ENCODE measurements around the gene RFNG. TPM values are rescaled to one million over a fixed set of nuclear protein-coding genes. Genes with fewer than 3 reads are reported as not detected.

The RFNG gene
- total and polyA plus RNA-seq, 7 donors = 27.1 to 40.7 (median 31.2) TPM

GRCh38 chr17:82083533-82084359 is 32.1 kb upstream of the RFNG start:
- no peak for ATAC-seq
- peaks cover 7 to 99% of the 10 kb centered on the region in 2 donors for H3K36me3 ChIP-seq (ENCODE audit: insufficient read depth in 1 of 2, low read depth in 1 of 2)
- H3K27ac ChIP-seq = no peak overlapping the region
- no peak for TF ChIP-seq CTCF (IDR thresholded peaks at IDR 0.05)
- DNase-seq = peak in 1 of 2 donors; percentile 53
- H3K4me3 ChIP-seq = no peak overlapping the region
- intact Hi-C loops (cut with DNase I) = no loop called here
- WGBS, 3 donors = 91 to 94% (median 91%) methylated on average over 53 to 55 of the region's 55 CpGs
- H3K27me3 ChIP-seq (ENCODE audit: insufficient read depth in 3 of 3, low read length in 2 of 3) = no peaks in the 10 kb centered on the region
- no peaks in the 10 kb centered on the region for H3K9me3 ChIP-seq
- no peaks in the 10 kb centered on the region for H3K4me1 ChIP-seq

GRCh38 chr17:82083009-82083408 is 31.4 kb upstream of the RFNG start:
- Histone ChIP-seq H3K27ac (no peak overlapping the region), H3K4me3 (no peak overlapping the region), H3K9me3 (no peaks in the 10 kb centered on the region), H3K4me1 (no peaks in the 10 kb centered on the region), H3K36me3 (ENCODE audit: insufficient read depth in 1 of 2, low read depth in 1 of 2) (peaks cover 7 to 92% of the 10 kb centered on the region in 2 donors), H3K27me3 (ENCODE audit: insufficient read depth in 3 of 3, low read length in 2 of 3) (no peaks in the 10 kb centered on the region)
- DNase-seq (no peak), ATAC-seq (no peak)
- WGBS, 3 donors = 91 to 96% (median 92%) methylated on average over 24 of the region's 24 CpGs
- intact Hi-C loops (cut with DNase I) = no loop called here
- TF ChIP-seq CTCF (IDR thresholded peaks at IDR 0.05) = no peak

- H3K4me3 ChIP-seq = no peak overlapping the region
- intact Hi-C loops (cut with DNase I) = no loop called here
- DNase-seq (peak in 1 of 2 donors; percentile 49), ATAC-seq (no peak)
- H3K9me3 ChIP-seq = no peaks in the 10 kb centered on the region
- no peaks in the 10 kb centered on the region for H3K4me1 ChIP-seq
- 91 to 93% (median 92%) methylated on average over 18 to 19 of the region's 19 CpGs for WGBS, 3 donors
- H3K36me3 ChIP-seq (ENCODE audit: insufficient read depth in 1 of 2, low read depth in 1 of 2) = peaks cover 7 to 86% of the 10 kb centered on the region in 2 donors
- TF ChIP-seq CTCF (IDR thresholded peaks at IDR 0.05) = no peak
- H3K27ac ChIP-seq = no peak overlapping the region
- H3K27me3 ChIP-seq (ENCODE audit: insufficient read depth in 3 of 3, low read length in 2 of 3) = no peaks in the 10 kb centered on the region
These were observed 30.8 kb upstream of the RFNG start for GRCh38 chr17:82082456-82082855.

- H3K9me3 ChIP-seq = no peaks in the 10 kb centered on the region
- H3K4me1 ChIP-seq = no peaks in the 10 kb centered on the region
- H3K27ac ChIP-seq = no peak overlapping the region
- peaks cover 7 to 81% of the 10 kb centered on the region in 2 donors for H3K36me3 ChIP-seq (ENCODE audit: insufficient read depth in 1 of 2, low read depth in 1 of 2)
- WGBS, 3 donors = 91 to 94% (median 93%) methylated on average over 21 to 22 of the region's 22 CpGs
- DNase-seq (peak in 1 of 2 donors; percentile 49), ATAC-seq (no peak)
- no peaks in the 10 kb centered on the region for H3K27me3 ChIP-seq (ENCODE audit: insufficient read depth in 3 of 3, low read length in 2 of 3)
- TF ChIP-seq CTCF (IDR thresholded peaks at IDR 0.05) = no peak
- no peak overlapping the region for H3K4me3 ChIP-seq
- intact Hi-C loops (cut with DNase I) = no loop called here
These were observed 30.4 kb upstream of the RFNG start for GRCh38 chr17:82081966-82082365.
